ENCODE measurements around the gene IL9. TPM values are rescaled to one million over a fixed set of nuclear protein-coding genes. Genes with fewer than 3 reads are reported as not detected.
A peak's percentile ranks its signal among the peaks of the same experiment; 100 is the strongest.

The IL9 gene
- total RNA-seq, 1 experiment from 2014 or later: not detected

GRCh38 chr5:135890296-135890695, 5.3 kb downstream of the IL9 start:
- DNase-seq (ENCODE audit: unreplicated experiment): peak; percentile 21
- ChIA-PET POLR2A (interaction anchor here (1.4 to 2.3 kb wide), 4 partner anchors 11 to 244 kb away, joined by 4 to 8 read pairs (median 4); no protein-coding TSS in a partner anchor), CTCF (interaction anchor here (0.6 to 6.7 kb wide), 24 partner anchors 9 to 1284 kb away, joined by 3 to 68 read pairs (median 4); no protein-coding TSS in a partner anchor)
- intact Hi-C loops (cut with micrococcal nuclease): no loop called here
- TF ChIP-seq, protein P1, sequence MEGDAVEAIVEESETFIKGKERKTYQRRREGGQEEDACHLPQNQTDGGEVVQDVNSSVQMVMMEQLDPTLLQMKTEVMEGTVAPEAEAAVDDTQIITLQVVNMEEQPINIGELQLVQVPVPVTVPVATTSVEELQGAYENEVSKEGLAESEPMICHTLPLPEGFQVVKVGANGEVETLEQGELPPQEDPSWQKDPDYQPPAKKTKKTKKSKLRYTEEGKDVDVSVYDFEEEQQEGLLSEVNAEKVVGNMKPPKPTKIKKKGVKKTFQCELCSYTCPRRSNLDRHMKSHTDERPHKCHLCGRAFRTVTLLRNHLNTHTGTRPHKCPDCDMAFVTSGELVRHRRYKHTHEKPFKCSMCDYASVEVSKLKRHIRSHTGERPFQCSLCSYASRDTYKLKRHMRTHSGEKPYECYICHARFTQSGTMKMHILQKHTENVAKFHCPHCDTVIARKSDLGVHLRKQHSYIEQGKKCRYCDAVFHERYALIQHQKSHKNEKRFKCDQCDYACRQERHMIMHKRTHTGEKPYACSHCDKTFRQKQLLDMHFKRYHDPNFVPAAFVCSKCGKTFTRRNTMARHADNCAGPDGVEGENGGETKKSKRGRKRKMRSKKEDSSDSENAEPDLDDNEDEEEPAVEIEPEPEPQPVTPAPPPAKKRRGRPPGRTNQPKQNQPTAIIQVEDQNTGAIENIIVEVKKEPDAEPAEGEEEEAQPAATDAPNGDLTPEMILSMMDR (IDR thresholded peaks at IDR 0.05; ENCODE audit: unreplicated experiment): no peak
- Mint-ChIP-seq H3K4me1 (ENCODE audit: insufficient read depth, unreplicated experiment) (no peaks in the 10 kb centered on the region), H3K36me3 (ENCODE audit: insufficient read depth, unreplicated experiment) (no peaks in the 10 kb centered on the region), H3K9me3 (ENCODE audit: unreplicated experiment) (no peaks in the 10 kb centered on the region), H3K27ac (ENCODE audit: low read depth, unreplicated experiment) (no peak overlapping the region), H3K4me3 (ENCODE audit: unreplicated experiment) (no peak overlapping the region), H3K27me3 (ENCODE audit: insufficient read depth, unreplicated experiment) (peaks cover 19% of the 10 kb centered on the region)
- BruUV-seq (replicated peaks): no TSS peak

DNA sequence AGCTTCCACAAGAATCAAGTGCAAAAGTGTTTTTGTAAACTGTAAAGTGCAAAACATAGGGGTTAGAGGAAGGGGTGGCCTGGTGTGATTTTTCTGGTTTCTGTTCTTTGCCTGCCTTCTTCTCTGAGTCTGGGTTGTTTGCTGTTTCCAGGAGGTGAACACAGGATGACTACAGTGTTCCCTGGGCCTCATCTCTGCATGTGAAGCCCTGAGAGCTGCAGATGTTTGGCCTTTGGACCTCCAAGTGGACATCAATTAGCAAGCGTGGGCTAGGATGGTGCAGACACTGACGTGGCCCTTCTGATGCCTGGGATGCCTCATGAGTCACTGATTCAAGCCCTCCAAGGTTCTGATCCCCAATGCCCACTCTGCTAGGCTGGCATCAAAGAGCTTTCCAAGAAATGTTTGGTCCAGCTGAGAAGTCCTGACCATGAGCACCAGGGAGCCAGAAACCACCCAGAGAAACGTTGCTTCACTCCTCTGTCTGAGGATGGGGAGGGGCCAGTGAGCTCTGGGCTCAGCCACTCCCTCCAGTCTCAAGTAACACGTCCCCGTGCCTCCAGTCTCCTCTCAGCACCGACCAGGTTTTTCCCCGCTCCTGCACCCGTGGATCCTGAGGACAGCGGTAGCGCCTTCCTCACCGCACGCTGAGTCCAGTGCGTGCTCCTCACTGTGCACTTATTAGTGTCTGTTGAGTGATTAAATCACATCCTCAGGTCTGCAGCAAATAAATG, 7.6 kb downstream of the IL9 start:
- DNase-seq (ENCODE audit: unreplicated experiment): peak; percentile 75
- Mint-ChIP-seq H3K4me3 (ENCODE audit: unreplicated experiment) (no peak overlapping the region), H3K27me3 (ENCODE audit: insufficient read depth, unreplicated experiment) (peaks cover 30% of the 10 kb centered on the region), H3K36me3 (ENCODE audit: insufficient read depth, unreplicated experiment) (no peaks in the 10 kb centered on the region), H3K27ac (ENCODE audit: low read depth, unreplicated experiment) (no peak overlapping the region), H3K9me3 (ENCODE audit: unreplicated experiment) (no peaks in the 10 kb centered on the region), H3K4me1 (ENCODE audit: insufficient read depth, unreplicated experiment) (no peaks in the 10 kb centered on the region)
- intact Hi-C loops (cut with micrococcal nuclease): loop anchor here (1.0 to 5.0 kb wide), 9 partner anchors 57 to 799 kb away; no protein-coding TSS in a partner anchor
- ChIA-PET POLR2A (interaction anchor here (0.7 to 1.6 kb wide), 5 partner anchors 33 to 324 kb away, joined by 3 to 7 read pairs (median 3); no protein-coding TSS in a partner anchor), CTCF (interaction anchor here (0.5 to 6.7 kb wide), 46 partner anchors 9 to 1969 kb away, joined by 3 to 68 read pairs (median 4); partner anchors contain the start of gene TRPC7)
- BruUV-seq (replicated peaks): no TSS peak
- TF ChIP-seq, protein P1 (IDR thresholded peaks at IDR 0.05; ENCODE audit: unreplicated experiment): no peak

DNA sequence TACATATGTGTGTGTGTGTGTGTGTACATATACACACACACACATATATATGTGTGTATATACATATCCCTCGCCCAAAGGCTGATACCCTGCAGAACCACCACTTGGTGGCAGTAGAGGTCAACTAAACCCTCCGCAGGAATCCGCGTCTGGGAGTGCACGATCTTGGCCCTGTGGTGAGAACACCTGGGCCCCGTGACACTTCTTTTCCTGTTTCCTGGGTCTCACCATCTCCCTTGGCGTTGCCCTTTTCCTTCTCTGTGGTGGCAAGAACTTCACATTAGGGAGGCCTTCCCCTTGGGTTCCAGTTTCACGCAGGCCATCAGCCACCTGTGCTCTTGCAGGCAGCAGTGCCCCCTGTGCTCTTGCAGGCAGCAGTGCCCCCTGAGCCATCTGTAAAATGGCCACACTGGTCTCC, 8.2 kb downstream of the IL9 start:
- no peaks in the 10 kb centered on the region for H3K4me1 Mint-ChIP-seq (ENCODE audit: insufficient read depth, unreplicated experiment)
- no peak overlapping the region for H3K4me3 Mint-ChIP-seq (ENCODE audit: unreplicated experiment)
- intact Hi-C loops (cut with micrococcal nuclease): loop anchor here (1.0 to 5.0 kb wide), 9 partner anchors 57 to 799 kb away; no protein-coding TSS in a partner anchor
- no peaks in the 10 kb centered on the region for H3K9me3 Mint-ChIP-seq (ENCODE audit: unreplicated experiment)
- H3K27ac Mint-ChIP-seq (ENCODE audit: low read depth, unreplicated experiment): no peak overlapping the region
- H3K36me3 Mint-ChIP-seq (ENCODE audit: insufficient read depth, unreplicated experiment): no peaks in the 10 kb centered on the region
- peak; percentile 90 for DNase-seq (ENCODE audit: unreplicated experiment)
- ChIA-PET CTCF (interaction anchor here (0.9 to 6.7 kb wide), 32 partner anchors 9 to 478 kb away, joined by 3 to 68 read pairs (median 6); partner anchors contain the start of gene TRPC7), POLR2A (interaction anchor here (1.2 to 1.6 kb wide), 2 partner anchors 194 to 292 kb away, joined by 3 to 7 read pairs; no protein-coding TSS in a partner anchor)
- peaks cover 36% of the 10 kb centered on the region for H3K27me3 Mint-ChIP-seq (ENCODE audit: insufficient read depth, unreplicated experiment)
- TF ChIP-seq, protein P1 (IDR thresholded peaks at IDR 0.05; ENCODE audit: unreplicated experiment): peak; percentile 96
- no TSS peak for BruUV-seq (replicated peaks)

- H3K27me3 Mint-ChIP-seq (ENCODE audit: insufficient read depth, unreplicated experiment): peaks cover 40% of the 10 kb centered on the region
- ChIA-PET POLR2A (interaction anchor here (0.6 to 1.0 kb wide), 4 partner anchors 269 to 326 kb away, joined by 3 read pairs; no protein-coding TSS in a partner anchor), CTCF (interaction anchor here (0.5 to 2.8 kb wide), 21 partner anchors 8 to 441 kb away, joined by 3 to 37 read pairs (median 4); no protein-coding TSS in a partner anchor)
- H3K4me3 Mint-ChIP-seq (ENCODE audit: unreplicated experiment): no peak overlapping the region
- no TSS peak for BruUV-seq (replicated peaks)
- H3K9me3 Mint-ChIP-seq (ENCODE audit: unreplicated experiment): no peaks in the 10 kb centered on the region
- no peak overlapping the region for H3K27ac Mint-ChIP-seq (ENCODE audit: low read depth, unreplicated experiment)
- TF ChIP-seq, protein P1 (IDR thresholded peaks at IDR 0.05; ENCODE audit: unreplicated experiment): no peak
- no peak for DNase-seq (ENCODE audit: unreplicated experiment)
- intact Hi-C loops (cut with micrococcal nuclease): loop anchor here (2.0 to 5.0 kb wide), 3 partner anchors 59 to 801 kb away; no protein-coding TSS in a partner anchor
- no peaks in the 10 kb centered on the region for H3K36me3 Mint-ChIP-seq (ENCODE audit: insufficient read depth, unreplicated experiment)
- peaks cover 1% of the 10 kb centered on the region for H3K4me1 Mint-ChIP-seq (ENCODE audit: insufficient read depth, unreplicated experiment)
Observed at GRCh38 chr5:135886136-135886535, 9.5 kb downstream of the IL9 start.

Data from MCF 10A (cell line).